HG02938 (cell line): Measurements from ENCODE around the gene RNPEPL1.
"Not testable (repeated sequence)": the region's sequence is repeated elsewhere in the genome, so short reads cannot be mapped to it uniquely, and the experiment has no call there.

ENCODE experiments used
- ATAC-seq: cut with Tn5 transposase; IDR thresholded peaks from one replicate; pipeline ENCODE4 v1.9.1; 2021; ENCODE audit warnings: mild to moderate bottlenecking, moderate library complexity; ENCODE audit not compliant: unreplicated experiment

RNPEPL1 gene

DNA sequence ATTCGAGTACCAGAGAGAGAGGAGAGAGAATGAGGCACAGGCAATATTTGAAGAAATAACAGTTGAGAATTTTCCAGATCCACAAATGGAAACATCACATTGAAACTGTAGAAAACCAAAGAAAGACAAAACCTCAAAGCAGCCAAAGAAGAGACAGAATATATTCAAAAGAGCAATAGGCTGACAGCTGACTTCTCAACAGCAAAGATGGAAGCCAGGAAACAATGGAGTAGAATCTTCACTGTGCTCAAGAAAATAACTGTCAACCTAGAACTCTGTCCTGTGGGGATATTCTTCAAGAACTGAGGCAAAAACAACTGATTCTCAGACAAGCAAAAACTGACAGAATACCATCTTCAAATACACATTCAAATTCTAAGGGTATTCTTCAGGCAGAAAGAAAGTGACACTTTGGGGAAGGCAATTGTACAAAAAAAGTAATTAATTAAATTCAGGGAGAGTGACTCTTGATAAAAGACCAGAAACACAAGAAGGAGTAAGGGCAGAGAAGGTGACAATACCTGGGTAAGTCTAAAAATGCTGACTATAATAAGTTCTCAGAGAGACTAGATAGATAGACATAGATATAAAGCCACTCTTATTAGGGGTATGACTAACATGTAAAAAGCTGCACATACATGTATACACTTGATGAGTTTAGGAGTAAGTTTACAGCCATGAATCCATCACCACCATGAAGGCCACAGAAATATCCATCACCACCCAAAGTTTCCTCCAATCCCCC lies 36.1 kb upstream of the RNPEPL1 start:
- no peak for ATAC-seq

DNA sequence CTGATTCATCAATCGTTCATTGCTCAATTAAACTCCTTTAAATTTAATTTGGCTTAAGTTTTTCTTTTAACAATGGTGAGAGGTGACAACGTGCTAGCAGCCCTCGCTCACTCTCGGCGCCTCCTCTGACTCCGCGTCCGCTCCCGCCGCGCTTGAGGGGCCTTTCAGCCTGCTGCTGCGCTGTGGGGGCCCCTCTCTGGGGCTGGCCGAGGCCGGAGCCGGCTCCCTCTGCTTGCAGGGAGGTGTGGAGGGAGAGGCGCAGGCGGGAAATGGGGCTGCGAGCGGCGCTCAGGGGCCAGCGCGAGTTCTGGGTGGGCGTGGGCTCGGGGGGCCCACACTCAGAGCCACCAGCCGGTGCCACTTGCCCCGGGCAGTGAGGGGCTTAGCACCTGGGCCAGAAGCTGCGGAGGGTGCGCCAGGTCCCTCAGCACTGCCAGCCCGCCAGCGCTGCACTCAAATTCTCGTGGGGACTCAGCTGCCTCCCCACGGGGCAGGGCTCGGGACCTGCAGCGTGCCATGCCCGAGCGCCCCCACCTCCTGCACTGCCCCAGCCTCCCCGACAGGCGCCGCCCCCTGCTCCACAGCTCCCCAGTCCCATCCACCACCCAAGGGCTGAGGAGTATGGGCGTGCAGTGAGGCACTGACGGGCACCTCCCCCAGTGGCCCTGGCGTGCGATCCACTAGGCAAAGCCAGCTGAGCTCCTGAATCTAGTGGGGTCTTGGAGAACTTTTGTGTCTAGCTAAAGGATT lies 30.1 kb upstream of the RNPEPL1 start:
- no peak for ATAC-seq

DNA sequence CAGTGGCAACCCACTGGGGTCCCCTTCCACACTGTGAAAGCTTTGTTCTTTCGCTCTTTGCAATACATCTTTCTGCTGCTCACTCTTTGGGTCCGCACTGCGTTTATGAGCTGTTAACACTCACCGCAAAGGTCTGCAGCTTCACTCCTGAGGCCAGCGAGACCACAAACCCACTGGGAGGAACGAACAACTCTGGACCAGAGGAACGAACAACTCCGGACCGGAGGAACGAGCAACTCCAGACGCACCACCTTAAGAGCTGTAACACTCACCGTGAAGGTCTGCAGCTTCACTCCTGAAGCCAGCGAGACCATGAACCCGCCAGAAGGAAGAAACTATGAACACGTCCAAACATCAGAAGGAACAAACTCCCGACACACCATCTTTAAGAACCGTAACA lies 29.2 kb upstream of the RNPEPL1 start:
- not testable (repeated sequence) for ATAC-seq

DNA sequence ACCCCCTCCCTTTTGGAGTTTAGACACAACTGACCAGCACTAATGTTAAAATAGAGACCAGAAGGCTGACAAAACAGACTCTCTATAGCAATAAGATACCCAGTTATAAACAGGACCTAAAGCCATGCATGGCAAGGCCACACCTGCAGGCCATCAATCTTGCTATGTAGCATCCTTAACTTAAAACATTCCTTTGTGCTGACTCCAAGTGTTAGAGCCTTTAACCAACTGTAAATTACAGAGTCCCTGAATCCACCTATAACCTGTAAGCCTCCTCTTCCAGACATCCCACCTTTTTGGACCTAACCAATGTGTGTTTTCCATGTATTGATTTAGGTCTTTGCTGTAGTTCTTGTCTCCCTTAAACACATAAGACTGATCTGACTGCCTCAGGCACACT lies 28.4 kb upstream of the RNPEPL1 start:
- ATAC-seq, result no peak

DNA sequence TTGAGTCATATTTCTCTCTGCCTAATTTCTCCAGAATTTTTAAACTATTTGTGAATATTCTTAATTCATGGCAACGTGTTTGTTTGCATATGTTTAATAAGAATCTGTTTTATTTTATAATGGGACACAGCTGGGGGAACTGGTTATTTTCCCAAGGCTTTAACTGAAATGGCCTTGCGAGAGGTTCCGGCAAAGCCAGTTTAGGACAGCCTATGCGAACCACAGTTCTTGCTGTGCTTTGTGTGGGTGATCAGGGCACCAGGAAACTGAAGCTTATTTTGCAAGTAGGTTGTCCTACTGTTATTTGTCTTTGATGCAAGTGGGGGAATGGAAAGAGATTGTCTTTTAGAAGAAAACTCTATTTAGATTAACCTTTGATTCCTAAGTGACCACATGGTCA lies 17.0 kb upstream of the RNPEPL1 start:
- no peak for ATAC-seq

DNA sequence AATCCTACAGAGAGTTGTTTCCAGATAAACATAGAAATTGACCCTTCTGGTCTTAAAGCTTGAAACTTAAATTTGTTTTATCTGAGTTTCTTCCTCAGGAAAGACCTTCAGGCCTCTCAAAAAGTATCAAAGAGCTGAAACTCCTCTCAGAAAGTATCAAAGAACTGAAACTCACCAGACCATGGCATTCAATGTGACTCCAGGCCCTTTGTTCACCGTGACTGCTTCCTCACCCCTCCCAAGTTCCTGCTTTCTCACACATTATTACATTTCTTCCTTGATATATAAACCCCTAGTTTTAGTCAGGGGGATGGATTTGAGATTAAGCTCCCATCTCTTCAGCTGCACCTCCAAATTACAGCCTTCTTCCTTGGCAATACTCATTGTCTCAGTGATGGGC lies 16.5 kb upstream of the RNPEPL1 start:
- no peak for ATAC-seq

DNA sequence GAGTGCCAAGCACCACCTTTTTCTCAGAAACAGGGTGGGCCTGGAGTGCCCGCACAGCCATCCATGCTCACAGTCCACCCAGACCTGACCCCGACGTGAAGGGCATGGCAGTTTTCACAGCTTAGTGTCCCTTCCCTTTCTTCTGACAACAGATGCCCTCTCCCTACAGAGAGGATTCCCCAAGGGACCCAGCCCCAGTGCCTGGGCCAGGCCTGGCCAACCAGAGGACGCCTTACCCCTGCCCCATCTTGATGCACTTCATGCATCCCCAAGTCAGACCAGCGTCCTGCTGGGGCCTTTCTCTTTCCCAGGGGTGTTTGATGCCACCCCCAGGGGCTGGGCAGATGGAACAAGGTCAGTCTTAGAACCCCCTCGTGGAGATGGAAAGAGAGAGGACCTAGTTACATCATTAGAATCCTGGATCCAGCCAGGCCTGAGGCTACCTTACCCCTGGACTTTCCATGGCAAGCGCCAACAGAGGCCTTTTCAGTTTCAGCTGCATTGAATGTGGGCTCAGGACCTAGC lies 14.3 kb upstream of the RNPEPL1 start:
- no peak for ATAC-seq

DNA sequence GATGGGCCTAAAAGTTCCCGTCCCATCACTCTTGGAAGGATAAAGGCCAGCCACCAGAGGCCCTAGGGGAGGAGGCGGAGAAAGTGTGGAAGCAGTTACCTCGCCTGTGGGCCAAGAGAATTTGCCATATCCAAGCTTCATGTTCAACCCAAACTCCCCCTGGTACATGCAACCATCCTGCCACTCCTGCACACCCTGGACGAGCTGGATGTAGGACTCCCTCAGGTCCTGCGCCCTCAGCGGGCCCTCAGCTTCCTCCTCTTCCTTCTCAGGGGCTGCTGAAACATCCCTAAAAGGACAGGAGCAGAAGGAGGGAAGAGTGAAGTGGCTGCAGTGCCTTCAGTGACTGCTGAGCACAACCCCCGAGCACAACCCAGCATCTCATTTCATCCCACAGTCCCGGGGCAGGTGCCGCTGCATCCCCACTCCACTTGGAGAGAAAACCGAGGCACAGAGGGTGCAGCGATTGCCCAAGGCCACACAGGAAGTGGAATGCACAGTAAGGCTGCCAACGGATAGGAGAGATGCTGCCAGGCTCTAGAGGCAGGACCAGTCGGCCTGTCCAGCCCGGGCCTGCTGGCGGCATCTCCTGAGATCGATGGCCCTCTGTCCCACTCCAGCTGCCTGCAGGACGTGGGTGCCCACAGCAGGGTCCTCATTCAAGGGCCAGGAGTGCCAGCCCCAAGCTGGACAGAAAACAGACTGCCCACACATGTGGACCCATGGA lies 13.4 kb upstream of the RNPEPL1 start:
- no peak for ATAC-seq

DNA sequence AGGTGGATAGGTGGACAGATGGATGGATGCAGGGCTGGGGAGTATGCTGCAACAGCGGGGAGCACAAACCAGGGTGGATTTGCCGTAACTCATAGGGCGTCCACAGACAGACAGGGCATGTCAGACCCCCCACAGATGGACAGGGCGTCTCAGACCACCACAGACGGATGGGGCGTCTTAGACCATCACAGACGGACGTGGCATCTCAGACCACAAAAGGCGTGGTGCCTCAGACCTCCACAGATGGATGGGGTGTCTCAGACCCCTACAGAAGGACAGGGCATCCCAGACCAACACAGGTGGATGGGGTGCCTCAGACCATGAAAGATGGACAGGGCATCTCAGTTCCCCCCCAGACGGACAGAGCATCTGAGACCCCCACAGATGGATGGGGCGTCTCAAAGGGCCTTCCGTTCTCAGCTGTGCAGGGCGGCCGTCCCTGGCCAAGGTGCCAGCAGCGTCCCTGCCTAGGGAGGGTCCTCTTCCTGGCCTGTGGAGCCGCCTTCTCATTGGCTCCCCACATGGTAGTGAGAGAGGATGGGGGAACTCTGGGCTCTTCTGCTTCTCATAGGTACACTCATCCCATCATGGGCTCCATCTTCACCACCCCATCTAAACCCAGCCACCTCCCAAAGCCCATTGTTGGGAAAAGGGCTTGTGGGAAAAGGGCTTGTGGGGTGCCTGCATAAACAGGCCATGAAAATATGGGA lies 12.6 kb upstream of the RNPEPL1 start:
- no peak for ATAC-seq

DNA sequence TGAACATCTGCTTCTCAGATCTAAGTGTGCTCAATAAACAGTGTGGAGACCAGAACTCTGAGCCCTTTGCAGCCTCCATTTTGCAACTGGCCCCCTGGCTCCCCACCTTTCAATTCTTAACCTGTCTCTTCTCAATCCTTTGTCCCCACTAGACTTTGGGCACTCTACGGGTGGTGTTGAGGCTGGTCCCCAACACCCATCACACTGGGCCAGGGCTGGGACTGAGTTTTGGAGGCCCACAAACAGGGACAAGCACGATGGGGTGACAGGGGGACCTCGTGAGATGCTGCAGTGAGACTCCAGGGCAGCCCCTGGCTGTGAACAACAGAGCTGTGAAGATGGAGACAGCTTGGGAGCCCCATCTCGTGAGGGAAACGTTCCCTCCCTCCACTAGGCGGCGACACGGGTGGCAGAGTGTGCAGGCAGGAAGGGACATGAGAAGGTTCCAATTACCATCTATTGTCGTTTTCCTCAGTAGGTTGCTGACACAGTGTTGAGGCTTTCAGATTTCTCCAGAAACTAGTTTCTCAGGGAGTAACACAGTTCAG lies 11.7 kb upstream of the RNPEPL1 start:
- no peak for ATAC-seq

DNA sequence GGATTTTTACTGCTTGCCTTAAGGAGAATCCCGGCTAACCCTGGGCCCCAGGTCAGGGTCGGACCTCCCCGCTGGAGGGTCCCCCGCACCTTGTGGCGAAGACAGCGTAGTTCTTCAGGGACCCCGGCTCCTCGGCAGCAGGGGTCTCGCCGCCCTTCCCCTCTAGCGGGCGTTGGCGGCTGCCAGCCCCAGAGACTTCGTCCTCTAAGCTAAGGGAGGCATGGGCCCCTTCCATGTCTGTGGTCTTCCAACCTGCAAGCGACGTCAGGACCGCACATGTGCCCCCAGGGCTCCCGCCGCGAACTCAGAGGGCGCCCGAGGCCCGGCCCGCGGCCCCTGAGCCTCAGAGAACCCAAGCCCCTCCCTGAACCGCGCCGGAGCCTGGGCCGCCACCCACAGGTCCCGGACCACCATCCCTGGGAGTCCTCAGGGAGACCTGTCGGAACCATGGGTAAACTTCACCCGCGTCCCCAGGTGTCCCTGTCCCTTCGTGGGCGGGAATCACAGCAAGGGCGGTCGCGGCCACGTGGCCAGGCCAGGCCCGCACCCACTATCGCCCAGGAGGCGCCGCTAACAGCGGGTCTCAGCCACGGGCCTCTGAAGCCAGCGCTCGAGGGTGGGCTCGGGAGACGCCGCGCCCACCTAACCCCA lies 11.1 kb upstream of the RNPEPL1 start:
- ATAC-seq, result no peak

DNA sequence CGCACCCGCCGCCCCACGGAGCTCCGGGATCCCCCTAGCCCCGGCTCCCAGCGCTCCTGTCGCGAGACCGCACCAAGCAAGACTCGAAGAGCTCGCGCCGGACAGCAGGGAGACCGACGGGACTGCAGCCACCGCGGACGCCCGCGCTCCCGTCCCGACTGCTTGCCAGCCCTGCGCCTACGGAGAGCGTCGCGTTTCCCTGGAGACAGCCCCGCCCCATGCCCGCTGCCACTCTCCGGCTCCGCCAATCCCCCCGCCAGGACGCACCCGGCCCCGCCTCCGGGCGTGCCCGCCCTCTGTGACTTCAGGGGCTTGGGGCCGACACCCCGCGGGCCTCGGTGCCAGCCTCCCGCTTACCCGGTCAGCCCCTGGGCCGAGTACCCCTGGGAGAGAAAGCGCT lies 10.5 kb upstream of the RNPEPL1 start, which contains the start of gene ANKMY1:
ANKMY1 (minus strand) TSS at position 181 of the 400 bp plus-strand sequence. CDS start 653 bp downstream, outside the sequence.
- ATAC-seq, result no peak

DNA sequence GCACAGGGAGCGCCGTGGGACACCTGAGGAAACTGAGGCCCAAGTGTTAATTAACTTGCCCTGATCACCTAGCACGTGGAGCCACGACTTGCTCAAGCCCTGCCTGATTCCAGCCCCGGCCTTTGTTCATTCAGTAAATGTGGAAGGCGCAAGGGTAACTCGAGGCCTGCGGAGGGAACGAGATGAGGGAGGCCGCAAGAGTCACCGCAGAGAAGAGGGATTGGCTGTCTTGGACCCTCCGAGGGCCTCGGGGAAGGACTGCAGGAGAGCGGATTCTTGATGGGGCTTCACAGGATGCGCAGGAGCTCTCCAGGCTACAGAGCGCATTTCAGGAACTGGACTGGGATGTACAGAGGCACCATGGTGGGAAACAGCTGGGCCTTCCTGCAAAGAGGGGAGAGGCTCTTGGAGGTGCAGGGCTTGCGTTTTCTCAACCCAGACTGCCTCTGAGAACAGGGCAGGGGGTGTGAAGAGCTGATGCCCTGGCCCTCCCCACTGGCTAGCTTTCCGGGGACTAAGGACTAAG lies 10.0 kb upstream of the RNPEPL1 start:
- ATAC-seq, result no peak

DNA sequence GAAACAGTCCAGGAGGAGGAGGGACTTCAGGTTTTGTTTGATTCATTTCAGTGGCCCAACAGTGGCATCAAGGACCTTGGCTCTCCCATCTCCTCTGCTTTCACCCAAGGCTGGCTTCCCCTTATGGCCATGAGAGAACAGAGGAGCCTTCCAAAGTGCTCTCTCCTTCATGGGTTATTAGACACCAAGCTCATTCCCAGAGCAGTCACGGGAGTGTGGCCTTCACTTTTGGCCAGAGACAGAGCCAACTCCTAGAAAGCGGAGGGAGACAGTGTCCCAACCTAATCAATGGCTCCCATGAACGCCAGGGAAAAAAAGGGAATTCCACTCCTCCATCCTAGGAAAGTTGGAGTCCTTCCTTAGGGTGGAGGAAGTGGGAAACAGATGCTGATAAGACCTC lies 9.0 kb upstream of the RNPEPL1 start:
- ATAC-seq, result no peak

DNA sequence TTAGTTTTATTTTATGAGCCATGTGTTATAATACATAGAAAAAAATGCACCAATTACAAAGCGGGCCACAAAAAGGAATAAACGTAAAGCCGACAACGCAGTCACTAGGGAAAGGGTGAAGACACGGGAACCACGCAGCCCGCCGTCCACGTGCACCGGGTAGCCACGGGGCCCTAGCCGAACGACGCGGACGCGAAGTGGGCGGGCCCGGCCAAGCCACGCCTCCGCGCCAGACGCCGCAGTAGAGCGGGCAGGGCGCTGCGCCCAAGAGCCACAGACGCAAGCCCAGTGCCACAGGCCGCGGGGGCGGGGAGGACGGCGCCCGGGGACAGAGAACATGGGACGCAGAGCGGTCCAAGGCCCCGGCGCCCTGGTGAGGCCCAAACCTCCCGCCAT lies 8.2 kb upstream of the RNPEPL1 start, which contains the start of gene DUSP28:
DUSP28 (plus strand) TSS at position 274 of the 396 bp plus-strand sequence. CDS start 328 bp downstream, outside the sequence.
- peak; percentile 40 for ATAC-seq

DNA sequence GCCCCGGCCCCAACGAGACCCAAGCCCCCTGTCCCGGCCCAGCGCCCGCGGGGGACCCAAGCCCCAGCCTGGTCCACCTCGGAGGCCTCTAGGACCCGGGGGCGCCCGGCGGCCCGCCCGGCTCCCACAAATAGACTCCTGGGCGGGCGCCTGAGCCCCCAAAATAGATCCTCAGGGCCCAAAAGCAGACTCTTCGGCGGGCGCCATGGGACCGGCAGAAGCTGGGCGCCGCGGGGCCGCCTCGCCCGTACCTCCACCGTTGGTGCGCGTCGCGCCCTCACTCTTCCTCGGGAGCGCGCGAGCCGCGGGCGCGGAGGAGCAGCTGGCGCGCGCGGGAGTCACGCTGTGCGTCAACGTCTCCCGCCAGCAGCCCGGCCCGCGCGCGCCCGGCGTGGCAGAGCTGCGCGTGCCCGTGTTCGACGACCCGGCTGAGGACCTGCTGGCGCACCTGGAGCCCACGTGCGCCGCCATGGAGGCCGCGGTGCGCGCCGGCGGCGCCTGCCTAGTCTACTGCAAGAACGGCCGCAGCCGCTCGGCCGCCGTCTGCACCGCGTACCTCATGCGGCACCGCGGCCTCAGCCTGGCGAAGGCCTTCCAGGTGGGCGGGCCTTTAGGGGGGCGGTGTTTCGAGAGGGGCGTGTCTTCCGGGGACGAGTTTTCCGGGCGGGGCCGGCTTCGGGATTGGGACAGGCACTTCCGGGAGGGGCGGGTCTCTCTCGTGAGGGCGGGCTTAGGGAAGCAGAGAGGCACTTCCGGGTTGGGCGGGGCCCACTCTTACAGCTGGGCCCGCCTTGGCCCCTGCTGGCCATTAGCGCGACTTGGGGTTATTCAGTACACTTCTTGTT lies 7.6 kb upstream of the RNPEPL1 start:
- peak; percentile 52 for ATAC-seq

DNA sequence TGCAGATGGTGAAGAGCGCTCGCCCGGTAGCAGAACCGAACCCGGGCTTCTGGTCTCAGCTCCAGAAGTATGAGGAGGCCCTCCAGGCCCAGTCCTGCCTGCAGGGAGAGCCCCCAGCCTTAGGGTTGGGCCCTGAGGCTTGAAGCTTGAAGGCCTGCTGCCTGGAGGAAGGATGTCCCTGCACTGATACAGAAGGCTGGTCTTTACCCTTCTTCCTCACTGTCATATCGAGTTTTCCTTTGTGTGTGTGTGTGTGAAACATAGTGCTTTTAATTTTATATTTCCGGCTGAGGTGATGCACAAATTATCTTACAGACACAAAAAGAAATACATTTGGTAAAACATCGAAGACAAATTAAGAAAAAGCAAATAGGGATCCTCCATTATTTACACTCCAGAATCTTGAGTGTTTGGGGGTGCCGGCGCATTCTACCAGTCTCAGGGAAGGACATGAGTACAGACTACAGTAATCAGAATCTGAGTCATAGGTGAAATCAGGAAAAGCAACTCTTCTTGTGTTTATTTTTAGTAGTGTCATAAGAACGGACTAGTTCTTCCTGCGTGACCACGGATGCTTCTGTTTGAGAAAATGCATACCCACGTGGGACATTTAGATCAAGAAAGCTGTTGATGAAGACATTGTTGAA lies 6.8 kb upstream of the RNPEPL1 start:
- peak; percentile 2 for ATAC-seq

DNA sequence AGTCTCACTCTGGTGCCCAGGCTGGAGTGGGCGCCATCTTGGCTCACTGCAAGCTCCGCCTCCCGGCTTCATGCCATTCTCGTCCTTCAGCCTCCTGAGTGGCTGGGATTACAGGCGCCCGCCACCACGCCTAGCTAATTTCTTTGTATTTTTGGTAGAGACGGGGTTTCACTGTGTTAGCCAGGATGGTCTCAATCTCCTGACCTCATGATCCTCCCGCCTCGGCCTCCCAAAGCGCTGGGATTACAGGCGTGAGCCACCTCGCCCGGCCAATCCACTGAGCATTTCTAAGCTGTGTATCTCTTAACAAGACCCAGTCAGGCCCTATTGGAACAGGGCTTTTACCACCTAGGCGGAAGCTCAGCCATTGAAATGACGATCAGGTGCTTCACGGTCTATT lies 5.1 kb upstream of the RNPEPL1 start:
- ATAC-seq, result not testable (repeated sequence)
